ENCODE results near the gene ANTXR2.

GRCh38 chr4:79917246-79917645, 155.8 kb downstream of the ANTXR2 start:
- TF ChIP-seq YY1 (IDR thresholded peaks at IDR 0.05; ENCODE audit: low read depth) (no peak), REST (IDR thresholded peaks at IDR 0.05; ENCODE audit: low read depth) (no peak), RAD21 (IDR thresholded peaks at IDR 0.05; ENCODE audit: low read depth) (peak; percentile 50), EGR1 (IDR thresholded peaks at IDR 0.05) (no peak), EP300 (IDR thresholded peaks at IDR 0.05; ENCODE audit: borderline replicate concordance) (no peak), MAX (IDR thresholded peaks at IDR 0.05) (no peak), TCF12 (IDR thresholded peaks at IDR 0.05; ENCODE audit: low read depth) (no peak), TAF1 (IDR thresholded peaks at IDR 0.05; ENCODE audit: low read depth) (no peak), CREB1 (IDR thresholded peaks at IDR 0.05; ENCODE audit: low read depth) (no peak)

All from Ishikawa (cell line).